Measurements from ENCODE around the gene CHPF2. TPM values are rescaled to one million over a fixed set of nuclear protein-coding genes. Genes with fewer than 3 reads are reported as not detected.

The CHPF2 gene
- total and polyA plus RNA-seq, 10 donors, result 16.3 to 55.4 (median 43.7) TPM

GRCh38 chr7:151251689-151252560 lies 19.6 kb downstream of the CHPF2 start:
- Histone ChIP-seq H3K36me3 (no peaks in the 10 kb centered on the region), H3K27ac (peak overlapping the region; percentile 53 to 84 (median 76)), H3K27me3 (replicated peaks in 1 of 7) (peaks cover 0 to 90% (median 4%) of the 10 kb centered on the region in 7 donors), H3K4me1 (peaks cover 15 to 61% (median 51%) of the 10 kb centered on the region in 6 donors), H3K4me3 (peak overlapping the region; percentile 34 to 74 (median 44)), H3K9me3 (no peaks in the 10 kb centered on the region)
- DNase-seq, result no peak
- intact Hi-C loops (cut with DNase I; ENCODE audit: low total_unique reads), result no loop called here
- WGBS, 5 donors, result 4 to 10% (median 5%) methylated on average over 37 to 79 of the region's 79 CpGs
- TF ChIP-seq CTCF (IDR thresholded peaks at IDR 0.05 in 8 of 11, conservative IDR thresholded peaks at IDR 0.05 in 3 of 11) (no peak), POLR2AphosphoS5 (IDR thresholded peaks at IDR 0.05) (peak; percentile 34 to 72 (median 57))

GRCh38 chr7:151252561-151252835 lies 20.2 kb downstream of the CHPF2 start:
- intact Hi-C loops (cut with DNase I; ENCODE audit: low total_unique reads), result no loop called here
- Histone ChIP-seq H3K4me3 (peak overlapping the region in 5 of 8 donors; percentile 43 to 74 (median 48)), H3K4me1 (peaks cover 9 to 55% (median 47%) of the 10 kb centered on the region in 6 donors), H3K27me3 (replicated peaks in 1 of 7) (peaks cover 0 to 86% (median 4%) of the 10 kb centered on the region in 7 donors), H3K36me3 (no peaks in the 10 kb centered on the region), H3K27ac (peak overlapping the region; percentile 53 to 84 (median 76)), H3K9me3 (no peaks in the 10 kb centered on the region)
- TF ChIP-seq POLR2AphosphoS5 (IDR thresholded peaks at IDR 0.05), result no peak
- WGBS, 5 donors, result 41 to 54% (median 43%) methylated on average over 8 to 9 of the region's 9 CpGs
- DNase-seq, result no peak

GRCh38 chr7:151252961-151253711 lies 20.9 kb downstream of the CHPF2 start:
- TF ChIP-seq CTCF (IDR thresholded peaks at IDR 0.05 in 8 of 11, conservative IDR thresholded peaks at IDR 0.05 in 3 of 11) (no peak), POLR2AphosphoS5 (IDR thresholded peaks at IDR 0.05) (peak in 1 of 3 donors; percentile 9)
- peaks cover 6 to 49% (median 40%) of the 10 kb centered on the region in 6 donors for H3K4me1 ChIP-seq
- H3K36me3 ChIP-seq, result no peaks in the 10 kb centered on the region
- DNase-seq, result no peak
- 72 to 84% (median 75%) methylated on average over 14 to 17 of the region's 17 CpGs for WGBS, 5 donors
- H3K27me3 ChIP-seq (replicated peaks in 1 of 7), result peaks cover 0 to 86% (median 4%) of the 10 kb centered on the region in 7 donors
- H3K4me3 ChIP-seq, result peak overlapping the region in 2 of 8 donors; percentile 48 to 57
- peak overlapping the region in 5 of 8 donors; percentile 30 to 84 (median 73) for H3K27ac ChIP-seq
- no peaks in the 10 kb centered on the region for H3K9me3 ChIP-seq
- intact Hi-C loops (cut with DNase I; ENCODE audit: low total_unique reads), result no loop called here

GRCh38 chr7:151254316-151254715 lies 22.0 kb downstream of the CHPF2 start:
- 72 to 93% (median 80%) methylated on average over 4 to 7 of the region's 7 CpGs for WGBS, 5 donors
- H3K27me3 ChIP-seq (replicated peaks in 1 of 7), result peaks cover 0 to 74% (median 4%) of the 10 kb centered on the region in 7 donors
- H3K9me3 ChIP-seq, result no peaks in the 10 kb centered on the region
- H3K4me1 ChIP-seq, result peaks cover 4 to 38% (median 32%) of the 10 kb centered on the region in 6 donors
- no peak overlapping the region for H3K27ac ChIP-seq
- no peak overlapping the region for H3K4me3 ChIP-seq
- no peak for TF ChIP-seq CTCF (IDR thresholded peaks at IDR 0.05 in 8 of 11, conservative IDR thresholded peaks at IDR 0.05 in 3 of 11)
- no peak for TF ChIP-seq POLR2A (IDR thresholded peaks at IDR 0.05)
- TF ChIP-seq POLR2AphosphoS5 (IDR thresholded peaks at IDR 0.05), result no peak
- intact Hi-C loops (cut with DNase I; ENCODE audit: low total_unique reads), result no loop called here
- DNase-seq, result no peak
- H3K36me3 ChIP-seq, result no peaks in the 10 kb centered on the region

Measured in spleen (tissue), 11 donors.